GM12891 (cell line): ENCODE results near the gene ZFYVE19.

Source experiments
- POLR2A ChIP-seq: IDR thresholded peaks from 2 replicates; pipeline ENCODE4 v1.6.1; 2011; ENCODE audit warnings: low read depth, low read length, control low read depth
- POLR2AphosphoS5 ChIP-seq: IDR thresholded peaks from 2 replicates; pipeline ENCODE4 v1.6.1; 2011; ENCODE audit warnings: low read depth, low read length, control low read depth

DNA sequence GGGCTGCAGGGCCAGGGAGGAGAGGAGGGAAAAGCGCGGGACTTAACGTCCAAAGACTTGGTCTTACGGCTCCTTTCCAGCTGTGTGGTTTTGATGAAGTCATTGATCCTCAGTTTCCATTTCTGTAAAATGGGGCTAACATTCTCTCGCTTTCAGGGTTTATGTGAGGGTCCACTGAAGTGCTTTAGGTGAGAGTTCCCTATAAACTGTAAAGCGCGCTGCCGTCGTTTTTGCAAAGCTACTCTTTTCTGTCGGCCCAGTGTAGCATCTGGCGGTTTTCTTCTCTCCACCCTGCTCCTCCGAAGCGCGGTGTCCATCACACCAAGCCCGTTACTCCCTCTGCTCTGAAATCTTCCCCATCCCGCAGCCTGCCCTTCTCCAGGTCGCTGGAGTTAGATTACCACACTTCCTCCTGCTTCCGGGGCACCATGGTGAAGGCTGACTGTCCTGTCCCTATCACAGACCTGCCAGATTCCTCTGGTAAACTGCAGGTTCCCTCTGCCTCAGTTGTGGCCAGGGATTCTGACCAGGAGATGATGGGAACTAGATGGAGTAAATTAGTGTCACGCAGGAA is 1.1 kb downstream of the ZFYVE19 start:
- TF ChIP-seq POLR2A, result no peak
- no peak for TF ChIP-seq POLR2AphosphoS5
